Duodenal mucosa (tissue), 2 donors: Measurements from ENCODE around the gene STRADB.
"Not testable (repeated sequence)": the region's sequence is repeated elsewhere in the genome, so short reads cannot be mapped to it uniquely, and the experiment has no call there.

Experiments
- H3K27ac ChIP-seq: one replicate; pipeline ENCODE4 v1.7.0; 2013; ENCODE audit warnings: low read depth, low read length
- H3K27me3 ChIP-seq, 2 donors: one replicate each; pipeline ENCODE4 v1.7.0; 2013; ENCODE audit warnings: low read length in 2 of 2, control low read depth in 1 of 2; ENCODE audit not compliant: insufficient read depth in 2 of 2, control insufficient read depth in 1 of 2
- H3K36me3 ChIP-seq, 2 donors: one replicate each; pipeline ENCODE4 v1.7.0; 2013; ENCODE audit warnings: low read length in 2 of 2, control low read depth in 1 of 2; ENCODE audit not compliant: insufficient read depth in 2 of 2, control insufficient read depth in 1 of 2
- H3K4me1 ChIP-seq, 2 donors: one replicate each; pipeline ENCODE4 v1.7.0; 2013; ENCODE audit warnings: low read length in 2 of 2, control low read depth in 1 of 2; ENCODE audit not compliant: insufficient read depth in 2 of 2, control insufficient read depth in 1 of 2
- H3K4me3 ChIP-seq, 2 donors: one replicate each; pipeline ENCODE4 v1.7.0; 2013; ENCODE audit warnings: low read length in 2 of 2, low read depth in 1 of 2
- H3K9ac ChIP-seq, 2 donors: one replicate each; pipeline ENCODE4 v1.7.0; 2013; ENCODE audit warnings: low read length in 2 of 2, low read depth in 1 of 2
- H3K9me3 ChIP-seq, 2 donors: one replicate each; pipeline ENCODE4 v1.7.0; 2013; ENCODE audit warnings: low read length in 2 of 2, control low read depth in 1 of 2; ENCODE audit not compliant: control insufficient read depth in 1 of 2

Gene STRADB

GRCh38 chr2:201413143-201413542 lies 38.4 kb upstream of the STRADB start:
- H3K4me3 ChIP-seq: no peak overlapping the region
- H3K9ac ChIP-seq: no peak overlapping the region
- no peaks in the 10 kb centered on the region for H3K36me3 ChIP-seq
- no peaks in the 10 kb centered on the region for H3K27me3 ChIP-seq
- H3K9me3 ChIP-seq: no peaks in the 10 kb centered on the region
- H3K27ac ChIP-seq: no peak overlapping the region
- H3K4me1 ChIP-seq: peaks cover 0 to 12% of the 10 kb centered on the region in 2 donors

GRCh38 chr2:201413552-201413951 lies 38.0 kb upstream of the STRADB start:
- H3K4me1 ChIP-seq: peaks cover 0 to 12% of the 10 kb centered on the region in 2 donors

GRCh38 chr2:201414099-201415023 lies 37.2 kb upstream of the STRADB start:
- peaks cover 0 to 12% of the 10 kb centered on the region in 2 donors for H3K4me1 ChIP-seq
- no peaks in the 10 kb centered on the region for H3K27me3 ChIP-seq
- no peaks in the 10 kb centered on the region for H3K9me3 ChIP-seq
- no peak overlapping the region for H3K4me3 ChIP-seq
- H3K9ac ChIP-seq: no peak overlapping the region
- H3K36me3 ChIP-seq: no peaks in the 10 kb centered on the region
- no peak overlapping the region for H3K27ac ChIP-seq

More at GRCh38 chr2:201413552-201413951, 38.0 kb upstream of the STRADB start:
- no peaks in the 10 kb centered on the region for H3K9me3 ChIP-seq
- H3K9ac ChIP-seq: no peak overlapping the region
- no peak overlapping the region for H3K4me3 ChIP-seq
- no peak overlapping the region for H3K27ac ChIP-seq
- H3K27me3 ChIP-seq: no peaks in the 10 kb centered on the region
- H3K36me3 ChIP-seq: no peaks in the 10 kb centered on the region

- H3K4me1 ChIP-seq: peaks cover 0 to 12% of the 10 kb centered on the region in 2 donors
- no peak overlapping the region for H3K27ac ChIP-seq
- no peak overlapping the region for H3K4me3 ChIP-seq
- no peaks in the 10 kb centered on the region for H3K27me3 ChIP-seq
- no peaks in the 10 kb centered on the region for H3K9me3 ChIP-seq
- peaks cover 0 to 3% of the 10 kb centered on the region in 2 donors for H3K36me3 ChIP-seq
- no peak overlapping the region for H3K9ac ChIP-seq
Measured at GRCh38 chr2:201415149-201415548, 36.4 kb upstream of the STRADB start.

- Histone ChIP-seq H3K36me3 (peaks cover 0 to 3% of the 10 kb centered on the region in 2 donors), H3K4me1 (peaks cover 0 to 4% of the 10 kb centered on the region in 2 donors), H3K27ac (no peak overlapping the region), H3K27me3 (no peaks in the 10 kb centered on the region), H3K4me3 (no peak overlapping the region), H3K9ac (no peak overlapping the region), H3K9me3 (no peaks in the 10 kb centered on the region)
Measured at GRCh38 chr2:201419057-201419635, 32.4 kb upstream of the STRADB start.

- no peaks in the 10 kb centered on the region for H3K4me1 ChIP-seq
- no peak overlapping the region for H3K9ac ChIP-seq
- no peaks in the 10 kb centered on the region for H3K9me3 ChIP-seq
- H3K36me3 ChIP-seq: peaks cover 0 to 3% of the 10 kb centered on the region in 2 donors
- no peak overlapping the region for H3K4me3 ChIP-seq
- H3K27me3 ChIP-seq: no peaks in the 10 kb centered on the region
- H3K27ac ChIP-seq: no peak overlapping the region
Measured at GRCh38 chr2:201419986-201420385, 31.6 kb upstream of the STRADB start.

GRCh38 chr2:201420442-201421113 lies 31.0 kb upstream of the STRADB start:
- H3K27ac ChIP-seq: no peak overlapping the region
- H3K36me3 ChIP-seq: peaks cover 0 to 3% of the 10 kb centered on the region in 2 donors
- H3K9ac ChIP-seq: no peak overlapping the region
- H3K27me3 ChIP-seq: no peaks in the 10 kb centered on the region
- no peaks in the 10 kb centered on the region for H3K4me1 ChIP-seq
- H3K4me3 ChIP-seq: no peak overlapping the region
- no peaks in the 10 kb centered on the region for H3K9me3 ChIP-seq

- no peaks in the 10 kb centered on the region for H3K27me3 ChIP-seq
- H3K4me3 ChIP-seq: no peak overlapping the region
- no peaks in the 10 kb centered on the region for H3K36me3 ChIP-seq
- no peak overlapping the region for H3K9ac ChIP-seq
- H3K4me1 ChIP-seq: no peaks in the 10 kb centered on the region
- no peaks in the 10 kb centered on the region for H3K9me3 ChIP-seq
- H3K27ac ChIP-seq: no peak overlapping the region
Measured at GRCh38 chr2:201425952-201426351, 25.6 kb upstream of the STRADB start.

- not testable (repeated sequence) for H3K9me3 ChIP-seq, H3K27me3 ChIP-seq, H3K4me3 ChIP-seq, H3K27ac ChIP-seq, H3K9ac ChIP-seq, H3K36me3 ChIP-seq
- peaks cover 8 to 13% of the 10 kb centered on the region in 2 donors for H3K4me1 ChIP-seq
Measured at GRCh38 chr2:201428366-201428765, 23.2 kb upstream of the STRADB start.

GRCh38 chr2:201429835-201430234 lies 21.7 kb upstream of the STRADB start:
- not testable (repeated sequence) for H3K4me3 ChIP-seq, H3K9ac ChIP-seq, H3K27ac ChIP-seq, H3K27me3 ChIP-seq, H3K36me3 ChIP-seq, H3K9me3 ChIP-seq
- peaks cover 13 to 17% of the 10 kb centered on the region in 2 donors for H3K4me1 ChIP-seq
